HK-2 (cell line): Measurements from ENCODE around the gene TSC1.

Experiments
- DNase-seq: peaks from one replicate; pipeline ENCODE4 v3.0.0-alpha.2; 2018; ENCODE audit not compliant: unreplicated experiment

The TSC1 gene

GRCh38 chr9:132937463-132937901 lies 6.9 kb downstream of the TSC1 start:
- DNase-seq, result no peak

- DNase-seq, result no peak
Measured at GRCh38 chr9:132935026-132935425, 9.4 kb downstream of the TSC1 start.

- no peak for DNase-seq
Measured at GRCh38 chr9:132931178-132931735, 13.2 kb downstream of the TSC1 start.

GRCh38 chr9:132927704-132928103 lies 16.7 kb downstream of the TSC1 start:
- no peak for DNase-seq

GRCh38 chr9:132923346-132923902 lies 21.0 kb downstream of the TSC1 start:
- no peak for DNase-seq

- no peak for DNase-seq
Measured at GRCh38 chr9:132919614-132920268, 24.7 kb downstream of the TSC1 start.

GRCh38 chr9:132914924-132915323 lies 29.5 kb downstream of the TSC1 start:
- no peak for DNase-seq

- DNase-seq, result no peak
Measured at GRCh38 chr9:132912131-132912530, 32.3 kb downstream of the TSC1 start.

GRCh38 chr9:132910376-132910775 lies 34.0 kb downstream of the TSC1 start:
- no peak for DNase-seq

- no peak for DNase-seq
Measured at GRCh38 chr9:132909311-132909710, 35.1 kb downstream of the TSC1 start.

- DNase-seq, result no peak
Measured at GRCh38 chr9:132908635-132909034, 35.8 kb downstream of the TSC1 start.

- DNase-seq, result no peak
Measured at GRCh38 chr9:132905726-132906125, 38.7 kb downstream of the TSC1 start.

- DNase-seq, result no peak
Measured at GRCh38 chr9:132903574-132904492, 40.6 kb downstream of the TSC1 start.

GRCh38 chr9:132901858-132902831 lies 42.3 kb downstream of the TSC1 start:
- DNase-seq, result peak; percentile 70

GRCh38 chr9:132898051-132898450 lies 46.4 kb downstream of the TSC1 start:
- DNase-seq, result no peak

GRCh38 chr9:132896906-132897305 lies 47.5 kb downstream of the TSC1 start:
- no peak for DNase-seq

- DNase-seq, result no peak
Measured at GRCh38 chr9:132896264-132896663, 48.2 kb downstream of the TSC1 start.

GRCh38 chr9:132894862-132895835 lies 49.3 kb downstream of the TSC1 start:
- DNase-seq, result no peak

GRCh38 chr9:132894346-132894745 lies 50.1 kb downstream of the TSC1 start:
- no peak for DNase-seq

GRCh38 chr9:132892400-132892799 lies 52.0 kb downstream of the TSC1 start:
- no peak for DNase-seq
